Stomach (tissue), 9 donors: ENCODE results near the gene PAX4. TPM values are rescaled to one million over a fixed set of nuclear protein-coding genes. Genes with fewer than 3 reads are reported as not detected.

Source experiments
- DNase-seq, 2 donors: peaks; one replicate each; pipeline versions ENCODE4 v3.0.0 to v3.0.0-alpha.2; 2013 to 2019
- H3K27ac ChIP-seq, 5 donors: fragments of 200-600 bp in 4 of 5; sonication (generic) in 4 of 5; one replicate each; pipeline ENCODE4 v1.5.1; 2013 to 2019; ENCODE audit warnings: mild to moderate bottlenecking in 1 of 5, moderate library complexity in 1 of 5
- H3K27me3 ChIP-seq, 3 donors: fragments of 200-600 bp; sonication (generic); one replicate each; pipeline ENCODE4 v1.5.1; 2017 to 2019; ENCODE audit warnings: mixed run types in 1 of 3
- H3K36me3 ChIP-seq, 4 donors: fragments of 200-600 bp; sonication (generic); 1 replicate in 3 of 4; 2 replicates in 1 of 4; pipeline ENCODE4 v1.5.1; 2016 to 2019
- H3K4me1 ChIP-seq, 4 donors: fragments of 200-600 bp; sonication (generic); one replicate each; pipeline ENCODE4 v1.5.1; 2016 to 2019
- H3K4me3 ChIP-seq, 4 donors: fragments of 200-600 bp; sonication (generic) in 3 of 4; one replicate each; pipeline ENCODE4 v1.5.1; 2016 to 2019; ENCODE audit warnings: mild to moderate bottlenecking in 1 of 4
- H3K9me3 ChIP-seq, 4 donors: fragments of 200-600 bp; sonication (generic); one replicate each; pipeline ENCODE4 v1.5.1; 2016 to 2019
- CTCF ChIP-seq, 7 experiments: fragments of 450-650 bp in 4 of 7; fragments of 200-600 bp in 3 of 7; sonication (generic) in 3 of 7; IDR thresholded peaks; one replicate each; pipeline ENCODE4 v1.5.1; 2016 to 2019; ENCODE audit warnings: antibody characterized with exemption in 7 of 7, control low read depth in 2 of 7, mild to moderate bottlenecking in 1 of 7
- EP300 ChIP-seq: sonication (generic); formaldehyde crosslinking; IDR thresholded peaks from one replicate; pipeline ENCODE4 v1.6.1; 2017; ENCODE audit warnings: antibody characterized with exemption
- POLR2A ChIP-seq, 4 donors: fragments of 450-650 bp; IDR thresholded peaks; one replicate each; pipeline ENCODE4 v1.6.1; 2016; ENCODE audit warnings: antibody characterized with exemption in 4 of 4, control low read depth in 2 of 4, mild to moderate bottlenecking in 1 of 4, moderate library complexity in 1 of 4
- POLR2AphosphoS5 ChIP-seq, 3 donors: sonication (generic); formaldehyde crosslinking; IDR thresholded peaks; one replicate each; pipeline ENCODE4 v1.6.1; 2016; ENCODE audit warnings: antibody characterized with exemption in 3 of 3
- WGBS, 5 donors: extraction: QIAGEN DNeasy Blood & Tissue Kit in 3 of 5; methylation state at CpG; one replicate each; pipeline versions ENCODE4 v1.1.5 to v1.1.7; 2013 to 2018; 5-methylcytosine and 5-hydroxymethylcytosine counted together
- intact Hi-C: fragments of 100-400 bp; cut with DNase I; formaldehyde crosslinking; loops from one replicate; pipeline ENCODE4 v1.15.1; 2023; ENCODE audit warnings: low total_unique reads
- polyA plus RNA-seq, 3 donors: library from polyadenylated mRNA; stranded (reverse); fragments of 200-250 nt; gene quantifications; one replicate each; pipeline ENCODE4 v1.2.3, GENCODE V29; 2013
- total RNA-seq, 5 donors: library from RNA; depleted of rRNA; stranded (reverse); fragments of >200 nt; gene quantifications; one replicate each; pipeline versions ENCODE4 v1.1.0 to v1.2.3, GENCODE V29; 2014 to 2016
- donor health status: healthy with polysubstance abuse.
- donor health status: Bipolar disorder and iron deficiency.
- donor health status: healthy.

Gene PAX4
- total and polyA plus RNA-seq, 8 donors = not detected

GRCh38 chr7:127594490-127594889 lies 23.5 kb downstream of the PAX4 start:
- Histone ChIP-seq H3K4me3 (no peak overlapping the region), H3K27ac (no peak overlapping the region), H3K9me3 (no peaks in the 10 kb centered on the region), H3K27me3 (no peaks in the 10 kb centered on the region), H3K36me3 (peaks cover 17 to 30% (median 29%) of the 10 kb centered on the region in 4 donors), H3K4me1 (peaks cover 3 to 12% (median 9%) of the 10 kb centered on the region in 4 donors)
- TF ChIP-seq CTCF (IDR thresholded peaks at IDR 0.05) (no peak), POLR2A (IDR thresholded peaks at IDR 0.05) (no peak), EP300 (no peak), POLR2AphosphoS5 (IDR thresholded peaks at IDR 0.05) (no peak)
- 10 to 50% (median 38%) methylated on average over 1 of the region's 1 CpG for WGBS, 5 donors
- intact Hi-C loops = loop anchor here (10.0 kb wide), 1 partner anchor 50 kb away; no protein-coding TSS in a partner anchor
- DNase-seq = no peak

- H3K27ac ChIP-seq = no peak overlapping the region
- intact Hi-C loops = loop anchor here (10.0 kb wide), 1 partner anchor 52 kb away; no protein-coding TSS in a partner anchor
- peaks cover 13 to 24% (median 21%) of the 10 kb centered on the region in 4 donors for H3K4me1 ChIP-seq
- H3K4me3 ChIP-seq = no peak overlapping the region
- TF ChIP-seq EP300 (no peak), POLR2AphosphoS5 (IDR thresholded peaks at IDR 0.05) (no peak), CTCF (IDR thresholded peaks at IDR 0.05) (no peak), POLR2A (IDR thresholded peaks at IDR 0.05) (no peak)
- H3K9me3 ChIP-seq = no peaks in the 10 kb centered on the region
- no peak for DNase-seq
- H3K36me3 ChIP-seq = peaks cover 17 to 30% (median 29%) of the 10 kb centered on the region in 4 donors
- H3K27me3 ChIP-seq = no peaks in the 10 kb centered on the region
- WGBS, 5 donors = 70 to 80% (median 77%) methylated on average over 4 of the region's 4 CpGs
Observed at GRCh38 chr7:127592550-127592949, 25.4 kb downstream of the PAX4 start.

- Histone ChIP-seq H3K27me3 (no peaks in the 10 kb centered on the region), H3K9me3 (no peaks in the 10 kb centered on the region), H3K4me1 (peaks cover 15 to 31% (median 24%) of the 10 kb centered on the region in 4 donors), H3K4me3 (no peak overlapping the region), H3K36me3 (peaks cover 17 to 30% (median 29%) of the 10 kb centered on the region in 4 donors), H3K27ac (no peak overlapping the region)
- intact Hi-C loops = loop anchor here (10.0 kb wide), 1 partner anchor 53 kb away; no protein-coding TSS in a partner anchor
- TF ChIP-seq POLR2AphosphoS5 (IDR thresholded peaks at IDR 0.05) (no peak), EP300 (no peak), POLR2A (IDR thresholded peaks at IDR 0.05) (no peak), CTCF (IDR thresholded peaks at IDR 0.05) (no peak)
- WGBS, 5 donors = 81 to 91% (median 85%) methylated on average over 6 of the region's 6 CpGs
- DNase-seq = no peak
Observed at GRCh38 chr7:127591591-127591990, 26.4 kb downstream of the PAX4 start.

GRCh38 chr7:127591189-127591588 lies 26.8 kb downstream of the PAX4 start:
- H3K27me3 ChIP-seq = no peaks in the 10 kb centered on the region
- H3K9me3 ChIP-seq = no peaks in the 10 kb centered on the region
- WGBS, 5 donors = 91 to 98% (median 94%) methylated on average over 7 of the region's 7 CpGs
- H3K27ac ChIP-seq = no peak overlapping the region
- H3K4me1 ChIP-seq = peaks cover 15 to 31% (median 25%) of the 10 kb centered on the region in 4 donors
- intact Hi-C loops = loop anchor here (10.0 kb wide), 1 partner anchor 54 kb away; no protein-coding TSS in a partner anchor
- H3K36me3 ChIP-seq = peaks cover 17 to 30% (median 29%) of the 10 kb centered on the region in 4 donors
- TF ChIP-seq POLR2A (IDR thresholded peaks at IDR 0.05) = no peak
- no peak for TF ChIP-seq CTCF (IDR thresholded peaks at IDR 0.05)
- no peak for TF ChIP-seq EP300
- no peak for TF ChIP-seq POLR2AphosphoS5 (IDR thresholded peaks at IDR 0.05)
- no peak overlapping the region for H3K4me3 ChIP-seq
- no peak for DNase-seq
